Neural progenitor cell (in vitro differentiated cells): ENCODE measurements around the gene RHBDL3. TPM values are rescaled to one million over a fixed set of nuclear protein-coding genes. Genes with fewer than 3 reads are reported as not detected.
A peak's percentile ranks its signal among the peaks of the same experiment; 100 is the strongest.

ENCODE experiments used
- DNase-seq: peaks from one replicate; pipeline ENCODE4 v3.0.0-alpha.2; 2016; ENCODE audit warnings: low spot score
- H2AFZ ChIP-seq: fragments of 200-600 bp; sonication (generic); replicated peaks from 2 replicates; pipeline ENCODE4 v1.6.1; 2016; ENCODE audit warnings: antibody characterized with exemption
- H3F3A ChIP-seq: fragments of 200-600 bp; sonication (generic); 2 replicates; pipeline ENCODE4 v1.6.1; 2016; ENCODE audit warnings: antibody characterized with exemption, low read depth
- H3K27ac ChIP-seq: fragments of 200-600 bp; sonication (generic); 2 replicates; pipeline ENCODE4 v1.5.1; 2016; ENCODE audit warnings: mild to moderate bottlenecking
- H3K27me3 ChIP-seq: fragments of 200-600 bp; sonication (generic); 2 replicates; pipeline ENCODE4 v1.6.1; 2016; ENCODE audit warnings: mild to moderate bottlenecking, moderate library complexity
- H3K36me3 ChIP-seq: fragments of 200-600 bp; sonication (generic); 2 replicates; pipeline ENCODE4 v1.5.1; 2016
- H3K4me1 ChIP-seq: fragments of 200-600 bp; sonication (generic); 2 replicates; pipeline ENCODE4 v1.6.1; 2016; ENCODE audit warnings: mixed run types
- H3K4me2 ChIP-seq: fragments of 200-600 bp; sonication (generic); 2 replicates; pipeline ENCODE4 v1.6.1; 2016
- H3K4me3 ChIP-seq: fragments of 200-600 bp; sonication (generic); 2 replicates; pipeline ENCODE4 v1.5.1; 2016
- H3K79me2 ChIP-seq: fragments of 200-600 bp; sonication (generic); 2 replicates; pipeline ENCODE4 v1.6.1; 2016; ENCODE audit warnings: low read depth
- H3K9ac ChIP-seq: fragments of 200-600 bp; sonication (generic); 2 replicates; pipeline ENCODE4 v1.6.1; 2016
- H3K9me3 ChIP-seq: fragments of 200-600 bp; sonication (generic); 2 replicates; pipeline ENCODE4 v1.5.1; 2016; ENCODE audit warnings: low read depth
- H4K20me1 ChIP-seq: fragments of 200-600 bp; sonication (generic); 2 replicates; pipeline ENCODE4 v1.6.1; 2016; ENCODE audit warnings: low read depth
- H3K27ac Mint-ChIP-seq: 3 replicates; pipeline ENCODE4 v1.8.0; 2021; ENCODE audit warnings: mixed read lengths
- H3K27me3 Mint-ChIP-seq: 2 replicates; pipeline ENCODE4 v1.8.0; 2022; ENCODE audit warnings: low read depth, mild to moderate bottlenecking, inconsistent platforms, moderate library complexity, mixed read lengths; ENCODE audit not compliant: insufficient read depth
- H3K36me3 Mint-ChIP-seq: 3 replicates; pipeline ENCODE4 v1.8.0; 2021; ENCODE audit warnings: mixed read lengths
- H3K4me1 Mint-ChIP-seq: 3 replicates; pipeline ENCODE4 v1.8.0; 2021; ENCODE audit warnings: mixed read lengths
- H3K4me3 Mint-ChIP-seq: 3 replicates; pipeline ENCODE4 v1.8.0; 2021; ENCODE audit warnings: mild to moderate bottlenecking, moderate library complexity, mixed read lengths
- H3K9me3 Mint-ChIP-seq: 3 replicates; pipeline ENCODE4 v1.8.0; 2020; ENCODE audit warnings: mixed read lengths
- CTCF ChIP-seq: fragments of 200-600 bp; sonication (generic); IDR thresholded peaks from 2 replicates; pipeline ENCODE4 v1.5.1; 2017; ENCODE audit warnings: antibody characterized with exemption, mild to moderate bottlenecking
- EZH2 ChIP-seq: fragments of 200-600 bp; sonication (generic); IDR thresholded peaks from 2 replicates; pipeline ENCODE4 v1.6.1; 2017; ENCODE audit warnings: antibody characterized with exemption, mild to moderate bottlenecking, moderate library complexity
- EZH2phosphoT487 ChIP-seq: fragments of 200-600 bp; sonication (generic); IDR thresholded peaks from 2 replicates; pipeline ENCODE4 v1.6.1; 2017; ENCODE audit warnings: antibody characterized with exemption
- total RNA-seq: library from RNA; depleted of rRNA; stranded (reverse); fragments of >200 nt; gene quantifications from 2 replicates; pipeline ENCODE4 v1.2.3, GENCODE V29; 2015; ENCODE audit warnings: low replicate concordance

The RHBDL3 gene
- total RNA-seq, 1 donor from 2014 or later: 2.5 TPM

GRCh38 chr17:32298298-32298697 lies 32.7 kb downstream of the RHBDL3 start:
- peaks cover 13% of the 10 kb centered on the region for H3F3A ChIP-seq
- no peak for DNase-seq
- Mint-ChIP-seq H3K4me3 (no peak overlapping the region), H3K36me3 (no peaks in the 10 kb centered on the region), H3K9me3 (no peaks in the 10 kb centered on the region), H3K27ac (no peak overlapping the region), H3K4me1 (peaks cover 23% of the 10 kb centered on the region), H3K27me3 (peaks cover 3% of the 10 kb centered on the region)
- H3K4me1 ChIP-seq: peaks cover 28% of the 10 kb centered on the region
- no peak overlapping the region for H3K9ac ChIP-seq
- H3K79me2 ChIP-seq: no peaks in the 10 kb centered on the region
- H3K4me2 ChIP-seq: no peak overlapping the region
- no peaks in the 10 kb centered on the region for H3K36me3 ChIP-seq
- H3K9me3 ChIP-seq: no peaks in the 10 kb centered on the region
- H3K27ac ChIP-seq: no peak overlapping the region
- H3K4me3 ChIP-seq: no peak overlapping the region
- no peaks in the 10 kb centered on the region for H3K27me3 ChIP-seq
- H2AFZ ChIP-seq: no peak overlapping the region
- peaks cover 8% of the 10 kb centered on the region for H4K20me1 ChIP-seq
- TF ChIP-seq EZH2phosphoT487 (no peak), CTCF (no peak), EZH2 (no peak)

- Histone ChIP-seq H4K20me1 (peaks cover 11% of the 10 kb centered on the region), H3F3A (peaks cover 20% of the 10 kb centered on the region), H3K27ac (no peak overlapping the region), H3K27me3 (no peaks in the 10 kb centered on the region), H3K4me2 (no peak overlapping the region), H2AFZ (no peak overlapping the region), H3K4me1 (peaks cover 35% of the 10 kb centered on the region), H3K4me3 (no peak overlapping the region), H3K9me3 (no peaks in the 10 kb centered on the region), H3K9ac (no peak overlapping the region), H3K79me2 (no peaks in the 10 kb centered on the region), H3K36me3 (no peaks in the 10 kb centered on the region)
- Mint-ChIP-seq H3K4me3 (no peak overlapping the region), H3K9me3 (no peaks in the 10 kb centered on the region), H3K36me3 (no peaks in the 10 kb centered on the region), H3K27me3 (peaks cover 3% of the 10 kb centered on the region), H3K27ac (no peak overlapping the region), H3K4me1 (peaks cover 29% of the 10 kb centered on the region)
- peak; percentile 48 for DNase-seq
- TF ChIP-seq EZH2phosphoT487 (no peak), CTCF (no peak), EZH2 (no peak)
These were observed 33.3 kb downstream of the RHBDL3 start for GRCh38 chr17:32298721-32299579.

GRCh38 chr17:32299580-32300164 lies 34.0 kb downstream of the RHBDL3 start:
- H3K27me3 Mint-ChIP-seq: peaks cover 3% of the 10 kb centered on the region
- no peak for DNase-seq
- H3K36me3 ChIP-seq: no peaks in the 10 kb centered on the region

GRCh38 chr17:32302037-32302436 lies 36.4 kb downstream of the RHBDL3 start:
- no peak overlapping the region for H3K27ac ChIP-seq
- no peaks in the 10 kb centered on the region for H3K27me3 Mint-ChIP-seq
- H3K4me1 ChIP-seq: peaks cover 51% of the 10 kb centered on the region

More at GRCh38 chr17:32299580-32300164, 34.0 kb downstream of the RHBDL3 start:
- H2AFZ ChIP-seq: no peak overlapping the region
- Mint-ChIP-seq H3K4me1 (peaks cover 36% of the 10 kb centered on the region), H3K9me3 (no peaks in the 10 kb centered on the region), H3K4me3 (no peak overlapping the region), H3K27ac (no peak overlapping the region), H3K36me3 (no peaks in the 10 kb centered on the region)
- peaks cover 42% of the 10 kb centered on the region for H3K4me1 ChIP-seq
- TF ChIP-seq EZH2 (no peak), EZH2phosphoT487 (no peak)
- no peaks in the 10 kb centered on the region for H3K27me3 ChIP-seq
- H3K79me2 ChIP-seq: no peaks in the 10 kb centered on the region
- peaks cover 11% of the 10 kb centered on the region for H4K20me1 ChIP-seq
- no peak overlapping the region for H3K4me2 ChIP-seq
- peaks cover 27% of the 10 kb centered on the region for H3F3A ChIP-seq
- no peaks in the 10 kb centered on the region for H3K9me3 ChIP-seq
- H3K9ac ChIP-seq: no peak overlapping the region
- no peak overlapping the region for H3K4me3 ChIP-seq
- no peak overlapping the region for H3K27ac ChIP-seq

More at GRCh38 chr17:32302037-32302436, 36.4 kb downstream of the RHBDL3 start:
- no peak for DNase-seq
- Mint-ChIP-seq H3K36me3 (no peaks in the 10 kb centered on the region), H3K4me3 (no peak overlapping the region), H3K27ac (no peak overlapping the region), H3K4me1 (peaks cover 49% of the 10 kb centered on the region), H3K9me3 (no peaks in the 10 kb centered on the region)
- Histone ChIP-seq H3K9me3 (no peaks in the 10 kb centered on the region), H3K9ac (no peak overlapping the region), H3K79me2 (no peaks in the 10 kb centered on the region), H3K4me2 (no peak overlapping the region), H4K20me1 (peaks cover 11% of the 10 kb centered on the region), H3K27me3 (no peaks in the 10 kb centered on the region), H2AFZ (no peak overlapping the region), H3K36me3 (no peaks in the 10 kb centered on the region), H3F3A (peaks cover 34% of the 10 kb centered on the region), H3K4me3 (no peak overlapping the region)
- TF ChIP-seq EZH2phosphoT487 (no peak), CTCF (no peak), EZH2 (no peak)
